Measurements from ENCODE around the gene CREB3L2.

The CREB3L2 gene

GRCh38 chr7:137962875-137963507 lies 38.9 kb downstream of the CREB3L2 start:
- in situ Hi-C loops (cut with HindIII; ENCODE audit: low sequenced_read_pairs), result no loop called here
- no peak for TF ChIP-seq CTCF (IDR thresholded peaks at IDR 0.05; ENCODE audit: low read depth, low read length, missing control alignments)
- H3K4me3 ChIP-seq (ENCODE audit: low read depth, low read length), result no peak overlapping the region
- DNase-seq (ENCODE audit: low read depth), result no peak

GRCh38 chr7:137962491-137962874 lies 39.4 kb downstream of the CREB3L2 start:
- no peak overlapping the region for H3K4me3 ChIP-seq (ENCODE audit: low read depth, low read length)
- in situ Hi-C loops (cut with HindIII; ENCODE audit: low sequenced_read_pairs), result no loop called here
- no peak for TF ChIP-seq CTCF (IDR thresholded peaks at IDR 0.05; ENCODE audit: low read depth, low read length, missing control alignments)
- DNase-seq (ENCODE audit: low read depth), result no peak

- H3K4me3 ChIP-seq (ENCODE audit: low read depth, low read length), result no peak overlapping the region
- in situ Hi-C loops (cut with HindIII; ENCODE audit: low sequenced_read_pairs), result no loop called here
- no peak for TF ChIP-seq CTCF (IDR thresholded peaks at IDR 0.05; ENCODE audit: low read depth, low read length, missing control alignments)
- no peak for DNase-seq (ENCODE audit: low read depth)
Measured at GRCh38 chr7:137961200-137962177, 40.4 kb downstream of the CREB3L2 start.

- H3K4me3 ChIP-seq (ENCODE audit: low read depth, low read length), result no peak overlapping the region
- in situ Hi-C loops (cut with HindIII; ENCODE audit: low sequenced_read_pairs), result no loop called here
- no peak for DNase-seq (ENCODE audit: low read depth)
- no peak for TF ChIP-seq CTCF (IDR thresholded peaks at IDR 0.05; ENCODE audit: low read depth, low read length, missing control alignments)
Measured at GRCh38 chr7:137960020-137960419, 41.9 kb downstream of the CREB3L2 start.

GRCh38 chr7:137958470-137959431 lies 43.1 kb downstream of the CREB3L2 start:
- in situ Hi-C loops (cut with HindIII; ENCODE audit: low sequenced_read_pairs), result no loop called here
- DNase-seq (ENCODE audit: low read depth), result no peak
- no peak for TF ChIP-seq CTCF (IDR thresholded peaks at IDR 0.05; ENCODE audit: low read depth, low read length, missing control alignments)
- no peak overlapping the region for H3K4me3 ChIP-seq (ENCODE audit: low read depth, low read length)

- H3K4me3 ChIP-seq (ENCODE audit: low read depth, low read length), result no peak overlapping the region
- DNase-seq (ENCODE audit: low read depth), result no peak
- in situ Hi-C loops (cut with HindIII; ENCODE audit: low sequenced_read_pairs), result no loop called here
- TF ChIP-seq CTCF (IDR thresholded peaks at IDR 0.05; ENCODE audit: low read depth, low read length, missing control alignments), result no peak
Measured at GRCh38 chr7:137957887-137958286, 44.0 kb downstream of the CREB3L2 start.
